Endothelial cell of umbilical vein (primary cell): Measurements from ENCODE around the gene CDH2. TPM values are rescaled to one million over a fixed set of nuclear protein-coding genes. Genes with fewer than 3 reads are reported as not detected.

Experiments used
- BruUV-seq: library from RNA; stranded (reverse); fragments of 400-500 nt; replicated peaks from 2 replicates; lab custom pipeline; 2021; lab: Mats Ljungman, UMichigan
- CTCF ChIA-PET: fragments of 300-600, 350-600 bp; sonication (Branson Sonifier 250); formaldehyde crosslinking; loops from one replicate; lab custom pipeline; 2021; ENCODE audit warnings: antibody characterized with exemption, inconsistent platforms; lab: Charles Lee
- POLR2A ChIA-PET: fragments of 300-600, 350-600 bp; sonication (Branson Sonifier 250); formaldehyde crosslinking; loops from one replicate; lab custom pipeline; 2021; ENCODE audit warnings: antibody characterized with exemption, inconsistent platforms; lab: Charles Lee
- DNase-seq: peaks from one replicate; pipeline ENCODE4 v3.0.0-alpha.2; 2011; ENCODE audit warnings: low read depth, low spot score
- FAIRE-seq: peaks from 2 replicates; lab custom pipeline; 2011; peaks lifted over from hg19 to GRCh38; lab: Jason Lieb, UNC
- H2AFZ ChIP-seq: 2 replicates; pipeline ENCODE4 v1.6.0; 2012; ENCODE audit warnings: low read depth, low read length, control low read depth, inconsistent platforms
- H3K27ac ChIP-seq: 2 replicates; pipeline ENCODE4 v1.5.1; 2011; ENCODE audit warnings: low read depth, mild to moderate bottlenecking, control low read depth, low read length, moderate library complexity; ENCODE audit not compliant: insufficient read depth
- H3K27me3 ChIP-seq, 2 experiments: 2 replicates each; pipeline versions ENCODE4 v1.6.0 to v1.6.1; 2011; ENCODE audit warnings: low read length in 2 of 2, mixed read lengths in 1 of 2; ENCODE audit not compliant: control insufficient read depth in 2 of 2, insufficient read depth in 2 of 2
- H3K36me3 ChIP-seq, 2 experiments: 2 replicates in 1 of 2; 3 replicates in 1 of 2; pipeline ENCODE4 v1.5.1; 2011; ENCODE audit warnings: low read length in 2 of 2, mild to moderate bottlenecking in 1 of 2, moderate library complexity in 1 of 2; ENCODE audit not compliant: control insufficient read depth in 2 of 2, insufficient read depth in 2 of 2; ENCODE audit errors: extremely low read depth in 1 of 2
- H3K4me1 ChIP-seq: 3 replicates; pipeline ENCODE4 v1.5.1; 2011; ENCODE audit warnings: mild to moderate bottlenecking, low read length; ENCODE audit not compliant: control insufficient read depth, insufficient read depth; ENCODE audit errors: extremely low read depth
- H3K4me2 ChIP-seq: 2 replicates; pipeline ENCODE4 v1.6.1; 2011; ENCODE audit warnings: low read length, control low read depth, mixed read lengths; ENCODE audit not compliant: insufficient read depth
- H3K4me3 ChIP-seq, 3 experiments: fragments of 200-600 bp in 1 of 3; sonication (generic), shearing (Covaris generic) in 1 of 3; replicated peaks in 1 of 3; 2 replicates each; pipeline ENCODE4 v1.5.1; 2011 to 2016; ENCODE audit warnings: control low read depth in 3 of 3, low read length in 3 of 3, mild to moderate bottlenecking in 2 of 3, inconsistent platforms in 1 of 3, low read depth in 1 of 3, moderate library complexity in 1 of 3; ENCODE audit not compliant: insufficient read depth in 1 of 3
- H3K79me2 ChIP-seq: 2 replicates; pipeline ENCODE4 v1.6.0; 2012; ENCODE audit warnings: low read length, inconsistent platforms; ENCODE audit not compliant: control insufficient read depth, insufficient read depth
- H3K9ac ChIP-seq: replicated peaks from 2 replicates; pipeline ENCODE3; 2011; ENCODE audit warnings: low read length, control low read depth; ENCODE audit not compliant: insufficient read depth; ENCODE audit errors: extremely low read depth
- H3K9me1 ChIP-seq: replicated peaks from 3 replicates; pipeline ENCODE4 v1.6.0; 2011; ENCODE audit warnings: mild to moderate bottlenecking, low read length; ENCODE audit not compliant: control insufficient read depth, insufficient read depth; ENCODE audit errors: extremely low read depth
- H3K9me3 ChIP-seq: replicated peaks from 2 replicates; pipeline ENCODE4 v1.5.1; 2012; ENCODE audit warnings: low read length, inconsistent platforms; ENCODE audit not compliant: control insufficient read depth, insufficient read depth
- H4K20me1 ChIP-seq: replicated peaks from 2 replicates; pipeline ENCODE3; 2011; ENCODE audit warnings: mild to moderate bottlenecking, low read length; ENCODE audit not compliant: control insufficient read depth, insufficient read depth; ENCODE audit errors: extremely low read depth
- EZH2 ChIP-seq: IDR thresholded peaks from 2 replicates; pipeline ENCODE4 v1.6.1; 2012; ENCODE audit warnings: borderline replicate concordance, low read depth, mild to moderate bottlenecking, moderate library complexity, low read length, inconsistent platforms; ENCODE audit not compliant: severe bottlenecking
- FOS ChIP-seq: IDR thresholded peaks from 2 replicates; pipeline ENCODE4 v1.6.1; 2011; ENCODE audit warnings: mild to moderate bottlenecking, low read length, moderate library complexity, borderline replicate concordance; ENCODE audit not compliant: insufficient read depth
- GATA2 ChIP-seq: IDR thresholded peaks from 2 replicates; pipeline ENCODE4 v1.7.0; 2011; ENCODE audit warnings: low read depth, mild to moderate bottlenecking, moderate library complexity, mixed read lengths, low read length; ENCODE audit not compliant: insufficient read length, insufficient read depth
- JUN ChIP-seq: IDR thresholded peaks from 2 replicates; pipeline ENCODE4 v1.6.1; 2011; ENCODE audit warnings: borderline replicate concordance, low read depth; ENCODE audit not compliant: insufficient read length, insufficient read depth
- MYC ChIP-seq: IDR thresholded peaks from one replicate; pipeline ENCODE4 v1.6.1; 2011; ENCODE audit warnings: mild to moderate bottlenecking, low read depth, low read length
- POLR2A ChIP-seq: IDR thresholded peaks from 2 replicates; pipeline ENCODE4 v1.6.1; 2012; ENCODE audit warnings: low read depth, mild to moderate bottlenecking, control low read depth, low read length
- POLR2AphosphoS5 ChIP-seq: IDR thresholded peaks from 2 replicates; pipeline ENCODE4 v1.6.1; 2012; ENCODE audit warnings: low read depth, mild to moderate bottlenecking, control low read depth, low read length, moderate library complexity; ENCODE audit not compliant: insufficient read depth
- dilution Hi-C: fragments of 300-500 bp; cut with MboI; formaldehyde crosslinking; loops from one replicate; pipeline ENCODE4 v1.15.0; 2019; ENCODE audit warnings: low sequenced_read_pairs; ENCODE audit not compliant: extremely low pct_ligation_motif_present
- intact Hi-C: fragments of 100-400 bp; cut with micrococcal nuclease; formaldehyde crosslinking; loops from one replicate; pipeline ENCODE4 v1.10.0; 2022
- polyA plus RNA-seq, 4 experiments: library from polyadenylated mRNA; depleted of rRNA in 3 of 4; stranded (reverse) in 3 of 4; unstranded in 1 of 4; fragments of >200 nt; gene quantifications; 2 replicates each; pipeline versions ENCODE4 v1.2.1 to v1.2.3, GENCODE V29; 2011 to 2012; ENCODE audit warnings: missing spikeins in 1 of 4
- total RNA-seq: library from RNA; stranded (reverse); gene quantifications from 2 replicates; pipeline ENCODE4 v1.2.3, GENCODE V29; 2021
- TF ChIP-seq, protein P1 (sequence below), 2 donors: IDR thresholded peaks; 1 replicate in 1 of 2; 2 replicates in 1 of 2; pipeline ENCODE4 v1.5.1; 2011; ENCODE audit warnings: low read length in 2 of 2, mild to moderate bottlenecking in 2 of 2, moderate library complexity in 2 of 2, control low read depth in 1 of 2, inconsistent platforms in 1 of 2, low read depth in 1 of 2; ENCODE audit not compliant: insufficient read depth in 1 of 2; ENCODE audit errors: extremely low read depth in 1 of 2
- TF ChIP-seq, protein P2 (sequence below): IDR thresholded peaks from 2 replicates; pipeline ENCODE4 v1.6.1; 2011; ENCODE audit not compliant: insufficient read depth, insufficient read length

The CDH2 gene
- total and polyA plus RNA-seq, 2 donors (not counting 3 experiments of a cell fraction or from before 2014, with no cell fraction given): 37.6 to 59.5 TPM

DNA sequence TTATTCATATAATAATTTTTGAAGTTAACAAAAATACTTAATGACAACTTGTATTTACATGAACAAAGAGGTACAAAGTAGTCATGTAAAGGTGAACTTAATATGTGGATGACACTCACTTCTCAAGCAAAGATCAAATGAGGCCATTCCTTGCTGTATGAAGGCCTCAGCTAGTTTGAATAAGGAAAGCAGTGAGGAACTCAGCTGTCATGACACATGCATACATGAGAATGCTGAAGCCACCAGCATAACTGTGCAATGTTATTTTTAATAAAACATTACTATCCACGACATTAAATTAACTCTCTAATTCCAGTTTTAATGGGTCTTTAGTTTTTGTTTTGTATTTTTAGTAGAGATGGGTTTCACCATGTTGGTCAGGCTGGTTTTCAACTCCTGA, 102.9 kb downstream of the CDH2 start:
- Histone ChIP-seq H3K36me3 (no peaks in the 10 kb centered on the region), H3K4me2 (no peak overlapping the region), H3K4me1 (peaks cover 11% of the 10 kb centered on the region), H3K27me3 (no peaks in the 10 kb centered on the region), H2AFZ (no peak overlapping the region), H3K79me2 (peaks cover 13% of the 10 kb centered on the region), H4K20me1 (no peaks in the 10 kb centered on the region), H3K9me3 (no peaks in the 10 kb centered on the region), H3K9me1 (no peaks in the 10 kb centered on the region), H3K4me3 (no peak overlapping the region), H3K27ac (no peak overlapping the region), H3K9ac (no peak overlapping the region)
- BruUV-seq: no TSS peak
- dilution Hi-C loops (no loop called here), intact Hi-C loops (no loop called here)
- CTCF ChIA-PET: no interaction called here
- no peak for TF ChIP-seq POLR2A
- no peak for TF ChIP-seq JUN
- TF ChIP-seq GATA2: no peak
- DNase-seq (no peak), FAIRE-seq (no peak)
- POLR2A ChIA-PET: no interaction called here

DNA sequence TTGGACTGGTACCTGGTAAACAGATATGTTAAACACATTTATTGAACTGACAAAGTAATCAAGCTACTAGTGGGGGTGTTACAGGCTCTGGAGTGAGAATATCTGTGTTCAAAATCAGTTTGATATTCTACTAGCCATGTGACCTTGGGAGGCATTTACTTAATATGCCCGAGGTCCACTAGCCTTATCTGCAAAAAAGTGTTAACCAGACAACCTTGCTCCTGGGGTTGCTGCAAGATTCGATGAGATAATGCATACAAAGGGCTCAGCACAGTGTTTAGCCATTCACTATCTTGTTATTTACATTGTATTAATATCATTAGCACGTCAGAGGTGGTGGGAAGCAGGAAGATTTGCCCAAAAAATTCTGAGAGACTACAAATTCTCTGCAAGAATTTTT, 103.3 kb downstream of the CDH2 start:
- TF ChIP-seq POLR2AphosphoS5 (no peak), JUN (no peak), GATA2 (no peak), POLR2A (no peak), FOS (no peak), MYC (no peak), EZH2 (no peak)
- TF ChIP-seq, protein P1, sequence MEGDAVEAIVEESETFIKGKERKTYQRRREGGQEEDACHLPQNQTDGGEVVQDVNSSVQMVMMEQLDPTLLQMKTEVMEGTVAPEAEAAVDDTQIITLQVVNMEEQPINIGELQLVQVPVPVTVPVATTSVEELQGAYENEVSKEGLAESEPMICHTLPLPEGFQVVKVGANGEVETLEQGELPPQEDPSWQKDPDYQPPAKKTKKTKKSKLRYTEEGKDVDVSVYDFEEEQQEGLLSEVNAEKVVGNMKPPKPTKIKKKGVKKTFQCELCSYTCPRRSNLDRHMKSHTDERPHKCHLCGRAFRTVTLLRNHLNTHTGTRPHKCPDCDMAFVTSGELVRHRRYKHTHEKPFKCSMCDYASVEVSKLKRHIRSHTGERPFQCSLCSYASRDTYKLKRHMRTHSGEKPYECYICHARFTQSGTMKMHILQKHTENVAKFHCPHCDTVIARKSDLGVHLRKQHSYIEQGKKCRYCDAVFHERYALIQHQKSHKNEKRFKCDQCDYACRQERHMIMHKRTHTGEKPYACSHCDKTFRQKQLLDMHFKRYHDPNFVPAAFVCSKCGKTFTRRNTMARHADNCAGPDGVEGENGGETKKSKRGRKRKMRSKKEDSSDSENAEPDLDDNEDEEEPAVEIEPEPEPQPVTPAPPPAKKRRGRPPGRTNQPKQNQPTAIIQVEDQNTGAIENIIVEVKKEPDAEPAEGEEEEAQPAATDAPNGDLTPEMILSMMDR (IDR thresholded peaks at IDR 0.05; ENCODE audit: extremely low read depth in 1 of 2, insufficient read depth in 1 of 2, low read depth in 1 of 2, low read length in 2 of 2): no peak
- TF ChIP-seq, protein P2, sequence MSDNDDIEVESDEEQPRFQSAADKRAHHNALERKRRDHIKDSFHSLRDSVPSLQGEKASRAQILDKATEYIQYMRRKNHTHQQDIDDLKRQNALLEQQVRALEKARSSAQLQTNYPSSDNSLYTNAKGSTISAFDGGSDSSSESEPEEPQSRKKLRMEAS: no peak
- DNase-seq (no peak), FAIRE-seq (no peak)
- Histone ChIP-seq H3K27ac (no peak overlapping the region), H3K79me2 (peaks cover 13% of the 10 kb centered on the region), H4K20me1 (no peaks in the 10 kb centered on the region), H2AFZ (no peak overlapping the region), H3K4me1 (peaks cover 11% of the 10 kb centered on the region), H3K9me1 (no peaks in the 10 kb centered on the region), H3K9ac (no peak overlapping the region), H3K9me3 (no peaks in the 10 kb centered on the region), H3K27me3 (no peaks in the 10 kb centered on the region), H3K4me3 (no peak overlapping the region), H3K36me3 (no peaks in the 10 kb centered on the region), H3K4me2 (no peak overlapping the region)
- no TSS peak for BruUV-seq
- dilution Hi-C loops (no loop called here), intact Hi-C loops (no loop called here)
- ChIA-PET POLR2A (no interaction called here), CTCF (no interaction called here)
